CD4-positive, alpha-beta memory T cell (primary cell): ENCODE data around the gene GBP2. TPM values are rescaled to one million over a fixed set of nuclear protein-coding genes. Genes with fewer than 3 reads are reported as not detected.

ENCODE experiments used
- CTCF ChIA-PET: fragments of 350-600 bp; sonication (Branson Sonifier 250); formaldehyde crosslinking; loops from one replicate; lab custom pipeline; 2021; ENCODE audit warnings: inconsistent platforms; ENCODE audit not compliant: partially characterized antibody; lab: Charles Lee
- POLR2A ChIA-PET: fragments of 350-600 bp; sonication (Branson Sonifier 250); formaldehyde crosslinking; loops from one replicate; lab custom pipeline; 2021; ENCODE audit not compliant: partially characterized antibody; lab: Charles Lee
- DNase-seq, 5 donors: peaks; one replicate each; pipeline versions ENCODE4 v3.0.0 to v3.0.0-alpha.2; 2020 to 2022; ENCODE audit warnings: mixed read lengths in 1 of 5
- H3K27ac ChIP-seq: one replicate; pipeline ENCODE4 v1.7.0; 2013; ENCODE audit warnings: low read depth, low read length
- H3K27me3 ChIP-seq: 2 replicates; pipeline ENCODE4 v1.7.0; 2013; ENCODE audit warnings: mild to moderate bottlenecking, low read length, moderate library complexity; ENCODE audit not compliant: insufficient read depth
- H3K36me3 ChIP-seq: 2 replicates; pipeline ENCODE4 v1.7.0; 2013; ENCODE audit warnings: mild to moderate bottlenecking, low read length, moderate library complexity; ENCODE audit not compliant: insufficient read depth
- H3K4me1 ChIP-seq: 2 replicates; pipeline ENCODE4 v1.7.0; 2013; ENCODE audit warnings: mild to moderate bottlenecking, low read length, moderate library complexity; ENCODE audit not compliant: insufficient read depth
- H3K4me3 ChIP-seq, 2 donors: one replicate each; pipeline ENCODE4 v1.7.0; 2013; ENCODE audit warnings: low read length in 2 of 2, mild to moderate bottlenecking in 1 of 2
- H3K9me3 ChIP-seq, 2 donors: one replicate each; pipeline ENCODE4 v1.7.0; 2013; ENCODE audit warnings: low read length in 2 of 2, control low read depth in 1 of 2; ENCODE audit not compliant: control insufficient read depth in 1 of 2
- H3K27ac Mint-ChIP-seq, 7 donors: one replicate each; pipeline ENCODE4 v1.8.0; 2020 to 2021; ENCODE audit warnings: mixed read lengths in 7 of 7, mild to moderate bottlenecking in 6 of 7, inconsistent platforms in 3 of 7, moderate library complexity in 3 of 7
- H3K27me3 Mint-ChIP-seq, 2 donors: one replicate each; pipeline ENCODE4 v1.8.0; 2020 to 2021; ENCODE audit warnings: mixed read lengths in 2 of 2
- H3K36me3 Mint-ChIP-seq, 2 donors: one replicate each; pipeline ENCODE4 v1.8.0; 2020 to 2021; ENCODE audit warnings: mixed read lengths in 2 of 2, inconsistent platforms in 1 of 2, mild to moderate bottlenecking in 1 of 2
- H3K4me1 Mint-ChIP-seq, 4 donors: one replicate each; pipeline ENCODE4 v1.8.0; 2020 to 2021; ENCODE audit warnings: mixed read lengths in 4 of 4, mild to moderate bottlenecking in 1 of 4
- H3K4me3 Mint-ChIP-seq, 8 donors: one replicate each; pipeline ENCODE4 v1.8.0; 2020 to 2021; ENCODE audit warnings: mixed read lengths in 8 of 8, mild to moderate bottlenecking in 7 of 8, moderate library complexity in 6 of 8, inconsistent platforms in 3 of 8
- H3K9me3 Mint-ChIP-seq, 8 donors: one replicate each; pipeline ENCODE4 v1.8.0; 2020 to 2021; ENCODE audit warnings: mixed read lengths in 8 of 8, mild to moderate bottlenecking in 5 of 8, inconsistent platforms in 3 of 8, moderate library complexity in 1 of 8
- intact Hi-C: fragments of 100-400 bp; cut with micrococcal nuclease; formaldehyde crosslinking; loops from one replicate; pipeline ENCODE4 v1.15.1; 2023
- polyA plus RNA-seq, 2 donors: library from polyadenylated mRNA; unstranded; fragments of 300-500 nt; fragmentation: Illumina TruSeq; gene quantifications; one replicate each; pipeline ENCODE4 v1.2.3, GENCODE V29; 2021
- total RNA-seq, 2 experiments: library from RNA; stranded (reverse); gene quantifications; one replicate each; pipeline ENCODE4 v1.2.3, GENCODE V29; 2021

The GBP2 gene
- total and polyA plus RNA-seq, 4 experiments from 2014 or later: 109 to 199 (median 157) TPM

DNA sequence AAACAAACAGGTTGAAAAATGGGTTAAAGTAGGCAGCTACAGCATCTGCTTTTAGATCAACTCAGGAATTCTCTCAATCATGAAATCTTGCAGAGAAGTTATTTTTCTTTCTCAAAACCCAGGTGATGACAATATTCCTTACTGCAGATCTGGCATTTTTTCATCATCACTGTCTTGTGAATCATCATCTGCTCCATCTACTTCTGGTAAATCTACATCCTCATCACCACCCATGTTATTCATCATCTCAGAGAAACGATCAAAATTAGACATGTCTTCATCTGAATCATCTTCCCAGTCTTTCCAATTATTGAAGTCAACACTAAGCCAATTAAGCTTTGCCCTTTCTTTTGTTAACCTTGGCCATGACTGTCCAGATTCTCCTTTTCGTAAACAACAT, 21.8 kb downstream of the GBP2 start:
- POLR2A ChIA-PET: interaction anchor here (1.1 kb wide), 2 partner anchors 23 to 70 kb away, joined by 3 read pairs; no protein-coding TSS in a partner anchor
- no peak overlapping the region for H3K27ac ChIP-seq
- intact Hi-C loops: no loop called here
- peaks cover 41% of the 10 kb centered on the region for H3K36me3 ChIP-seq
- no peak for DNase-seq
- H3K9me3 Mint-ChIP-seq: peaks cover 0 to 4% (median 0%) of the 10 kb centered on the region in 8 donors
- peaks cover 0 to 12% (median 3%) of the 10 kb centered on the region in 4 donors for H3K4me1 Mint-ChIP-seq
- H3K9me3 ChIP-seq: no peaks in the 10 kb centered on the region
- no peaks in the 10 kb centered on the region for H3K4me1 ChIP-seq
- no peak overlapping the region for H3K4me3 Mint-ChIP-seq
- no peaks in the 10 kb centered on the region for H3K27me3 ChIP-seq
- CTCF ChIA-PET: interaction anchor here (1.2 to 1.6 kb wide), 2 partner anchors 18 to 254 kb away, joined by 5 to 7 read pairs; no protein-coding TSS in a partner anchor
- H3K27me3 Mint-ChIP-seq: no peaks in the 10 kb centered on the region
- H3K36me3 Mint-ChIP-seq: peaks cover 52 to 54% of the 10 kb centered on the region in 2 donors
- peak overlapping the region in 2 of 7 donors; percentile 4 to 56 for H3K27ac Mint-ChIP-seq
- no peak overlapping the region for H3K4me3 ChIP-seq

DNA sequence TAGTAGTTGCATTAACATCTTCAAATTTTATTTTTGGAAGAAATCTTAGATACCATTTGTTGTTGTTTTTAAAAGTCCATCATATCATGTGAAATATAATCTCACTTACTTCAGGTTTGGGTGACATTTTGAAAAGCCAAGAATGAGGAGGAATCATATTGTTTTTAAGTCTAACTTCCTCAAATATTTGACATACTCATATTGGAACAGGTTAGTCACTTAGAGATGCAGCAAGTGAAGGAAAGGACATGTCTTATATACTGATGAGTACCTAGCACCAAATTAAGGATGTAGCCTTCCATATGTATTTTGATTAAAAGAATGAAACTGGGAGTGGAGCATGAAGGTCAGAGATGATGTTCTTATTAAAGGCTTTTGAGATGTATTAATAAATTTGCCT, 23.9 kb downstream of the GBP2 start:
- H3K36me3 Mint-ChIP-seq: peaks cover 32 to 34% of the 10 kb centered on the region in 2 donors
- peaks cover 0 to 7% (median 2%) of the 10 kb centered on the region in 8 donors for H3K9me3 Mint-ChIP-seq
- no peak overlapping the region for H3K27ac ChIP-seq
- H3K27me3 ChIP-seq: no peaks in the 10 kb centered on the region
- H3K36me3 ChIP-seq: peaks cover 22% of the 10 kb centered on the region
- intact Hi-C loops: no loop called here
- no peak overlapping the region for H3K4me3 ChIP-seq
- peaks cover 0 to 4% (median 2%) of the 10 kb centered on the region in 4 donors for H3K4me1 Mint-ChIP-seq
- peaks cover 0 to 2% of the 10 kb centered on the region in 2 donors for H3K27me3 Mint-ChIP-seq
- POLR2A ChIA-PET: no interaction called here
- no peak overlapping the region for H3K27ac Mint-ChIP-seq
- no peaks in the 10 kb centered on the region for H3K9me3 ChIP-seq
- no peak overlapping the region for H3K4me3 Mint-ChIP-seq
- DNase-seq: no peak
- CTCF ChIA-PET: no interaction called here
- H3K4me1 ChIP-seq: no peaks in the 10 kb centered on the region

DNA sequence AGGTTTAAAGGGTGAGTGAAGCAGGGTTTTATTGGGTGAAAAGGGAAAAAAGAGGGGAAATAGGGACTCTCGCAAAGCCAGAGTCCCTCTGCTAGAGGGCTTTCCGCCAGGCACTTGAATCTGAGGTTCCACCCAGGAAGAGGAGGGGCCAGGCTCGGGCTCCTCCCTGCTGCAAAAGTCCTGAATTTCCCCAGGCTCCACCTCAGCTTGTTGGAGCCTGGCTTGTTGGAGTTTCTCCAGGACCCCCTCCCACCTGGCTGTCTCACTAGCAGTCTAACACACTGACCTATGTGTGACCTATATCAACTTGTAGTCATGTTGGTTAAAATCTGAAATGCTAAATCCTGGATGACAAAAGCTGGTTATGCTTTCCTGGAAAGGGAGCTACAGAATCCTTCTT, 25.5 kb downstream of the GBP2 start:
- Mint-ChIP-seq H3K9me3 (peaks cover 0 to 18% (median 6%) of the 10 kb centered on the region in 8 donors), H3K4me3 (no peak overlapping the region), H3K27me3 (peaks cover 0 to 2% of the 10 kb centered on the region in 2 donors), H3K4me1 (peaks cover 0 to 4% (median 0%) of the 10 kb centered on the region in 4 donors), H3K27ac (no peak overlapping the region), H3K36me3 (peaks cover 20 to 24% of the 10 kb centered on the region in 2 donors)
- CTCF ChIA-PET: interaction anchor here (1.0 to 1.5 kb wide), 2 partner anchors 31 to 258 kb away, joined by 3 read pairs; no protein-coding TSS in a partner anchor
- H3K36me3 ChIP-seq: peaks cover 7% of the 10 kb centered on the region
- H3K9me3 ChIP-seq: no peaks in the 10 kb centered on the region
- H3K27ac ChIP-seq: no peak overlapping the region
- POLR2A ChIA-PET: interaction anchor here (0.9 to 1.7 kb wide), 3 partner anchors 30 to 98 kb away, joined by 3 to 4 read pairs (median 3); partner anchors contain the start of gene GBP1
- H3K4me3 ChIP-seq: no peak overlapping the region
- H3K4me1 ChIP-seq: no peaks in the 10 kb centered on the region
- intact Hi-C loops: no loop called here
- no peaks in the 10 kb centered on the region for H3K27me3 ChIP-seq
- no peak for DNase-seq

DNA sequence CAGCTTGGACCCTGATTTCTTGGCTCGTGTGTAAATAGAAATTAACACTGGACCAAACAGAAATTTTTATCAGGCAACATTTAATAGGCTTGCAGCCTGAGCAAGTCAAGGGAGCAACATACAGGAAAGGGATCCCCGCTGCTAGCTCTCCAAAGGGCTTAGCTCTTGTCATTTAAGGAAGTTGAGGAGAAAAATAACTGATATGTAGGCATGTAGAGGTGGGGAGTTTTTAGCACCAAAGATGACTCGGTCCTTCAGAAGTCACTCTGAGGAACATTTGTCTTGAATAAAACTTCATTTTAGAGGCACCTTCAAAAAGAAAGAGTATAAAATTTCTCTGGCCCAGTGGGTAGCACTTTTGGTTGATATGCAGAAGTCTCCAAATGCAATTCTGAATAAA, 27.1 kb downstream of the GBP2 start:
- Mint-ChIP-seq H3K4me1 (peaks cover 0 to 4% (median 0%) of the 10 kb centered on the region in 4 donors), H3K27ac (peak overlapping the region in 1 of 7 donors; percentile 14), H3K27me3 (peaks cover 0 to 2% of the 10 kb centered on the region in 2 donors), H3K4me3 (no peak overlapping the region), H3K9me3 (peaks cover 0 to 24% (median 6%) of the 10 kb centered on the region in 8 donors), H3K36me3 (peaks cover 5 to 8% of the 10 kb centered on the region in 2 donors)
- H3K36me3 ChIP-seq: no peaks in the 10 kb centered on the region
- CTCF ChIA-PET: no interaction called here
- no peaks in the 10 kb centered on the region for H3K4me1 ChIP-seq
- H3K27me3 ChIP-seq: no peaks in the 10 kb centered on the region
- H3K27ac ChIP-seq: no peak overlapping the region
- no peaks in the 10 kb centered on the region for H3K9me3 ChIP-seq
- DNase-seq: no peak
- no peak overlapping the region for H3K4me3 ChIP-seq
- POLR2A ChIA-PET: interaction anchor here (1.6 kb wide), 1 partner anchor 97 kb away, joined by 3 read pairs; no protein-coding TSS in a partner anchor
- intact Hi-C loops: no loop called here

DNA sequence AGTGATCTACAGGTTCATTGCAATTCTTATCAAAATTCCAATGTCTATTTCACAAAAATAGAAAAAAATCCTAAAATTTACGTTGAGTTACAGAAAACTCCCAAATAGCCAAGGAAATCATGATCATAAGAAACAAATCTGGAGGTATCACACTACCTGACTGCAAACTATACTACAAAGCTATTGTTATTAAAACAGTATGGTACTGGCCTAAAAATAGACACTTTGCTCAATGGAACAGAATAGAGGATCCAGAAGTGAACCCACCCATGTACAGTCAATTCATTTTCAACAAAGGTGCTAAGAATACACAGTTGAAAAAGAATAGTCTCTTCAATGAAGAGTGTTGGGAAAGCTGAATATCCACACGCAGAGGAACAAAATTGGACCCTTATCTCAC, 30.2 kb downstream of the GBP2 start:
- no peak overlapping the region for H3K27ac Mint-ChIP-seq
- H3K9me3 ChIP-seq: no peaks in the 10 kb centered on the region
- H3K27ac ChIP-seq: no peak overlapping the region
- H3K36me3 ChIP-seq: no peaks in the 10 kb centered on the region
- no peaks in the 10 kb centered on the region for H3K27me3 ChIP-seq
- peaks cover 1 to 2% of the 10 kb centered on the region in 2 donors for H3K27me3 Mint-ChIP-seq
- no peak overlapping the region for H3K4me3 Mint-ChIP-seq
- intact Hi-C loops: no loop called here
- H3K36me3 Mint-ChIP-seq: peaks cover 4 to 8% of the 10 kb centered on the region in 2 donors
- H3K4me1 ChIP-seq: no peaks in the 10 kb centered on the region
- CTCF ChIA-PET: interaction anchor here (0.6 kb wide), 1 partner anchor 267 kb away, joined by 3 read pairs; no protein-coding TSS in a partner anchor
- peaks cover 0 to 24% (median 6%) of the 10 kb centered on the region in 8 donors for H3K9me3 Mint-ChIP-seq
- no peak for DNase-seq
- no peaks in the 10 kb centered on the region for H3K4me1 Mint-ChIP-seq
- no peak overlapping the region for H3K4me3 ChIP-seq
- POLR2A ChIA-PET: no interaction called here

DNA sequence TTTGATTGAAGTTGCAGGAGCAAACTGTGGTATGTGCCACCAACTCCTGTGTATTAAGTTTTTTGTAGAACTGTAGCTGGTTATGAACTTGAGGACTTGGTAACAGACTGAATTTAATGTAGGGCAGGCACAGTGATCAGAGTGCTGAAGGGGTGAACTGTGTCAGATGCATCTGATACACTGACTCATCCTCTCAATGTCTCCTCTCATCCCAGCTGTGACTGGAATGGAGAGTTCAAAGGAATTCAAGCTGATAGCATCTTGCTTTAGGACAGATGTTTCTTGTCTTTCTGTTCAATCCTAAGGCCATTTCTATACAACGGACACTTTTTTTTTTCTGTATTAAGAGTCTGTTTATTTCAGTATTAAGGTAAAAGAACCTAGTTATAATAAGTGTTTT, 36.0 kb downstream of the GBP2 start:
- no peak overlapping the region for H3K4me3 ChIP-seq
- Mint-ChIP-seq H3K36me3 (no peaks in the 10 kb centered on the region), H3K9me3 (peaks cover 0 to 6% (median 0%) of the 10 kb centered on the region in 8 donors), H3K4me3 (no peak overlapping the region), H3K27ac (peak overlapping the region in 1 of 7 donors; percentile 54), H3K4me1 (no peaks in the 10 kb centered on the region), H3K27me3 (peaks cover 0 to 1% of the 10 kb centered on the region in 2 donors)
- no peaks in the 10 kb centered on the region for H3K27me3 ChIP-seq
- intact Hi-C loops: no loop called here
- no peak overlapping the region for H3K27ac ChIP-seq
- H3K9me3 ChIP-seq: no peaks in the 10 kb centered on the region
- no peaks in the 10 kb centered on the region for H3K4me1 ChIP-seq
- H3K36me3 ChIP-seq: no peaks in the 10 kb centered on the region
- DNase-seq: no peak
- ChIA-PET POLR2A (no interaction called here), CTCF (interaction anchor here (1.6 kb wide), 1 partner anchor 268 kb away, joined by 4 read pairs; no protein-coding TSS in a partner anchor)

DNA sequence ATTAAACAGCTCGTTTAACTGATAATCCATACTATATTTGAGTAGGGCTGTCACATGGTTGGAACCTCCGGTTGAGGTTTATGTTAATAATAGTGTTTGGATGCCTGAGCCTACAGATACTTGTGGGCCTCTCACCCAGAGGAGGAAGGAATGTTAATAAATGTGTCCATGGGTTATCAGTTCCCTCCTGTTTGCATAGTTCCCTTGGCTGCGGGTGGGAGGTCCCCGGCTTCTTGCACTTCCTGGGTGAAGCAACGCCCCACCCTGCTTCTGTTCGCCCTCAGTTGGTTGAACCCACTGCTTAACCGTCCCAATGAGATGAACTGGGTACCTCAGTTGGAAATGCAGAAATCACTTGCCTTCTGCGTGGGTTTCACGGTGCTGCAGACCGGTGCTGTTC, 37.3 kb downstream of the GBP2 start:
- H3K4me1 Mint-ChIP-seq: peaks cover 0 to 4% (median 2%) of the 10 kb centered on the region in 4 donors
- no peaks in the 10 kb centered on the region for H3K4me1 ChIP-seq
- no peak overlapping the region for H3K4me3 Mint-ChIP-seq
- H3K36me3 ChIP-seq: no peaks in the 10 kb centered on the region
- no peaks in the 10 kb centered on the region for H3K27me3 ChIP-seq
- H3K9me3 ChIP-seq: no peaks in the 10 kb centered on the region
- no peak overlapping the region for H3K27ac Mint-ChIP-seq
- DNase-seq: no peak
- intact Hi-C loops: no loop called here
- H3K9me3 Mint-ChIP-seq: peaks cover 0 to 3% (median 0%) of the 10 kb centered on the region in 8 donors
- H3K4me3 ChIP-seq: no peak overlapping the region
- ChIA-PET POLR2A (no interaction called here), CTCF (interaction anchor here (1.0 to 1.5 kb wide), 4 partner anchors 10 to 275 kb away, joined by 3 to 4 read pairs (median 4); no protein-coding TSS in a partner anchor)
- no peak overlapping the region for H3K27ac ChIP-seq
- H3K27me3 Mint-ChIP-seq: peaks cover 0 to under 1% of the 10 kb centered on the region in 2 donors
- H3K36me3 Mint-ChIP-seq: peaks cover 0 to 5% of the 10 kb centered on the region in 2 donors
